ENCODE data around the gene PIP4P1.

PIP4P1 gene

GRCh38 chr14:20412876-20413743, 48.1 kb downstream of the PIP4P1 start, which contains the start of gene TEP1:
TSS of gene TEP1 (minus strand) at chr14:20413501. CDS start at chr14:20408439, 5,062 bp downstream.
- no peaks in the 10 kb centered on the region; the same call in 1 of the 2 replicates for H3K4me1 ChIP-seq (ENCODE audit: low read length)
- DNase-seq: peak; percentile 17

GRCh38 chr14:20412411-20412810, 48.8 kb downstream of the PIP4P1 start:
- no peaks in the 10 kb centered on the region for H3K36me3 ChIP-seq (replicated peaks; ENCODE audit: insufficient read depth, low read length)
- no peaks in the 10 kb centered on the region; the same call in 1 of the 2 replicates for H3F3A ChIP-seq (ENCODE audit: insufficient read depth, low read length)
- H3K4me1 ChIP-seq (ENCODE audit: low read length): no peaks in the 10 kb centered on the region; the same call in 1 of the 2 replicates
- H3K4me3 ChIP-seq (ENCODE audit: low read length): peak overlapping the region; percentile 86
- DNase-seq: peak; percentile 15
- no peaks in the 10 kb centered on the region for H4K20me1 ChIP-seq (ENCODE audit: insufficient read depth, low read length)
- peaks cover 14% of the 10 kb centered on the region for H3K79me2 ChIP-seq (ENCODE audit: low read length)
- H3K4me2 ChIP-seq (ENCODE audit: low read depth, low read length): peak overlapping the region; percentile 94; the same call in 1 of the 2 replicates
- no peaks in the 10 kb centered on the region for H3K9me2 ChIP-seq (replicated peaks; ENCODE audit: insufficient read depth, low read length)
- H3K27ac ChIP-seq (ENCODE audit: low read length): peak overlapping the region; percentile 66; the same call in 1 of the 2 replicates
- no peaks in the 10 kb centered on the region for H3K9me3 ChIP-seq (replicated peaks; ENCODE audit: insufficient read depth, low read length)
- no peak for TF ChIP-seq CTCF (IDR thresholded peaks at IDR 0.05; ENCODE audit: low read length)
- no peak for TF ChIP-seq EZH2phosphoT487 (IDR thresholded peaks at IDR 0.05; ENCODE audit: low read length)
- H3K9ac ChIP-seq (ENCODE audit: low read length): peak overlapping the region; percentile 68; the same call in 1 of the 2 replicates
- no peak overlapping the region for H2AFZ ChIP-seq (ENCODE audit: low read length)
- H3K27me3 ChIP-seq (replicated peaks; ENCODE audit: insufficient read depth, low read length): no peaks in the 10 kb centered on the region

More at GRCh38 chr14:20412876-20413743, 48.1 kb downstream of the PIP4P1 start, which contains the start of gene TEP1:
- Histone ChIP-seq H3K9ac (ENCODE audit: low read length) (peak within 1 kb of the TSS; percentile 68), H3K4me2 (ENCODE audit: low read depth, low read length) (peak within 1 kb of the TSS; percentile 94), H3K79me2 (ENCODE audit: low read length) (peaks cover 14% of the 10 kb centered on the region), H3K36me3 (replicated peaks; ENCODE audit: insufficient read depth, low read length) (no peaks in the 10 kb centered on the region), H2AFZ (ENCODE audit: low read length) (peak within 1 kb of the TSS; percentile 85), H4K20me1 (ENCODE audit: insufficient read depth, low read length) (no peaks in the 10 kb centered on the region), H3K4me3 (ENCODE audit: low read length) (peak within 1 kb of the TSS; percentile 86), H3F3A (ENCODE audit: insufficient read depth, low read length) (no peaks in the 10 kb centered on the region; the same call in 1 of the 2 replicates), H3K9me3 (replicated peaks; ENCODE audit: insufficient read depth, low read length) (no peaks in the 10 kb centered on the region), H3K27ac (ENCODE audit: low read length) (peak within 1 kb of the TSS; percentile 66; the same call in 1 of the 2 replicates), H3K27me3 (replicated peaks; ENCODE audit: insufficient read depth, low read length) (no peaks in the 10 kb centered on the region), H3K9me2 (replicated peaks; ENCODE audit: insufficient read depth, low read length) (no peaks in the 10 kb centered on the region)
- TF ChIP-seq EZH2 (optimal IDR thresholded peaks at IDR 0.05; ENCODE audit: low read depth, low read length) (no peak), CTCF (IDR thresholded peaks at IDR 0.05; ENCODE audit: low read length) (no peak), EZH2phosphoT487 (IDR thresholded peaks at IDR 0.05; ENCODE audit: low read length) (no peak)

- H3K9me2 ChIP-seq (replicated peaks; ENCODE audit: insufficient read depth, low read length): no peaks in the 10 kb centered on the region
- no peak for DNase-seq
- no peaks in the 10 kb centered on the region for H3K36me3 ChIP-seq (replicated peaks; ENCODE audit: insufficient read depth, low read length)
- H3F3A ChIP-seq (ENCODE audit: insufficient read depth, low read length): no peaks in the 10 kb centered on the region; the same call in 1 of the 2 replicates
- no peak overlapping the region for H2AFZ ChIP-seq (ENCODE audit: low read length)
- no peaks in the 10 kb centered on the region for H3K9me3 ChIP-seq (replicated peaks; ENCODE audit: insufficient read depth, low read length)
- TF ChIP-seq EZH2 (optimal IDR thresholded peaks at IDR 0.05; ENCODE audit: low read depth, low read length): no peak
- no peak for TF ChIP-seq CTCF (IDR thresholded peaks at IDR 0.05; ENCODE audit: low read length)
- TF ChIP-seq EZH2phosphoT487 (IDR thresholded peaks at IDR 0.05; ENCODE audit: low read length): no peak
- H3K4me3 ChIP-seq (ENCODE audit: low read length): no peak overlapping the region
- no peaks in the 10 kb centered on the region for H4K20me1 ChIP-seq (ENCODE audit: insufficient read depth, low read length)
- no peak overlapping the region for H3K27ac ChIP-seq (ENCODE audit: low read length)
- H3K27me3 ChIP-seq (replicated peaks; ENCODE audit: insufficient read depth, low read length): no peaks in the 10 kb centered on the region
- H3K9ac ChIP-seq (ENCODE audit: low read length): no peak overlapping the region
- H3K4me2 ChIP-seq (ENCODE audit: low read depth, low read length): no peak overlapping the region
- H3K4me1 ChIP-seq (ENCODE audit: low read length): no peaks in the 10 kb centered on the region
- peaks cover 14% of the 10 kb centered on the region for H3K79me2 ChIP-seq (ENCODE audit: low read length)
Observed at GRCh38 chr14:20409226-20409625, 52.0 kb downstream of the PIP4P1 start.

Data from MM.1S (cell line).